A549 (cell line): ENCODE measurements around the gene ZNF280A. TPM values are rescaled to one million over a fixed set of nuclear protein-coding genes. Genes with fewer than 3 reads are reported as not detected.

Source experiments
- ATAC-seq, 2 experiments: fragments of 200-7000 bp in 1 of 2; fragments of >200 bp in 1 of 2; cut with Nextera tagmentation in 1 of 2; cut with Tn5 transposase in 1 of 2; 3 replicates each; pipeline versions ENCODE4 v1.8.0 to v1.9.1; 2018 to 2020; ENCODE audit warnings: mild to moderate bottlenecking in 1 of 2, moderate library complexity in 1 of 2
- CTCF ChIA-PET: fragments of 300-600 bp; sonication (Branson Sonifier 250); formaldehyde crosslinking; extraction: SDS; loops from one replicate; lab custom pipeline; 2021; ENCODE audit warnings: antibody characterized with exemption, inconsistent platforms; lab: Yijun Ruan, JAX
- POLR2A ChIA-PET: fragments of 350-600 bp; formaldehyde crosslinking; extraction: SDS; loops from one replicate; lab custom pipeline; 2021; ENCODE audit warnings: antibody characterized with exemption, inconsistent platforms; lab: Yijun Ruan, JAX
- DNase-seq, 2 experiments: peaks; one replicate each; pipeline versions ENCODE4 v3.0.0 to v3.0.0-alpha.2; 2011 to 2016; ENCODE audit warnings: low read depth in 1 of 2, low spot score in 1 of 2
- FAIRE-seq: peaks from 2 replicates; lab custom pipeline; 2011; peaks lifted over from hg19 to GRCh38; lab: Jason Lieb, UNC
- H3K27ac ChIP-seq, 2 experiments: fragments of >200 bp; sonication (Bioruptor Twin); formaldehyde crosslinking; 3 replicates each; pipeline ENCODE4 v1.5.1; 2016 to 2017
- H3K4me1 ChIP-seq: fragments of >200 bp; sonication (Bioruptor Twin); formaldehyde crosslinking; 3 replicates; pipeline ENCODE4 v1.6.1; 2016
- H3K4me2 ChIP-seq: fragments of >200 bp; sonication (Bioruptor Twin); formaldehyde crosslinking; 3 replicates; pipeline ENCODE4 v1.6.1; 2016
- H3K4me3 ChIP-seq: fragments of >200 bp; sonication (Bioruptor Twin); formaldehyde crosslinking; 3 replicates; pipeline ENCODE4 v1.5.1; 2016
- H3K9me3 ChIP-seq: fragments of >200 bp; sonication (Bioruptor Twin); formaldehyde crosslinking; 3 replicates; pipeline ENCODE4 v1.6.1; 2016
- BHLHE40 ChIP-seq: IDR thresholded peaks from 2 replicates; pipeline ENCODE4 v1.6.1; 2012; ENCODE audit warnings: low read depth, low read length, inconsistent platforms
- CBX8 ChIP-seq: fragments of 200-600 bp; sonication (generic); IDR thresholded peaks from 2 replicates; pipeline ENCODE4 v1.6.1; 2016
- ELK1 ChIP-seq: fragments of 150-350 bp; IDR thresholded peaks from 2 replicates; pipeline ENCODE4 v1.6.1; 2014; ENCODE audit warnings: low read depth, mild to moderate bottlenecking, low read length
- EP300 ChIP-seq, 2 experiments: fragments of >200 bp; sonication (Bioruptor Twin); formaldehyde crosslinking; IDR thresholded peaks; 2 replicates in 1 of 2; 3 replicates in 1 of 2; pipeline ENCODE4 v1.6.1; 2016 to 2017
- ESRRA ChIP-seq: fragments of 150-350 bp; IDR thresholded peaks from 2 replicates; pipeline ENCODE4 v1.6.1; 2014; ENCODE audit warnings: mild to moderate bottlenecking, low read length, borderline replicate concordance
- GATA3 ChIP-seq: IDR thresholded peaks from 2 replicates; pipeline ENCODE4 v1.6.1; 2012; ENCODE audit warnings: borderline replicate concordance
- HDAC2 ChIP-seq: fragments of 200-600 bp; sonication (generic); IDR thresholded peaks from 2 replicates; pipeline ENCODE4 v1.6.1; 2016
- HOXA7 ChIP-seq: fragments of 250-450 bp; sonication (Bioruptor Pico); IDR thresholded peaks from 2 replicates; pipeline ENCODE4 v1.5.0; 2020; ENCODE audit warnings: mild to moderate bottlenecking, moderate library complexity
- KDM5A ChIP-seq: fragments of 200-600 bp; sonication (generic); IDR thresholded peaks from 2 replicates; pipeline ENCODE4 v1.6.1; 2016; ENCODE audit warnings: antibody characterized with exemption, mild to moderate bottlenecking
- NFE2L2 ChIP-seq: fragments of 150-350 bp; conservative IDR thresholded peaks from 2 replicates; pipeline ENCODE4 v1.6.1; 2014; ENCODE audit warnings: low read length
- NR3C1 ChIP-seq: fragments of >200 bp; sonication (Bioruptor Twin); formaldehyde crosslinking; IDR thresholded peaks from 3 replicates; pipeline ENCODE4 v1.6.1; 2017
- PHF8 ChIP-seq: fragments of 200-600 bp; sonication (generic); IDR thresholded peaks from 2 replicates; pipeline ENCODE4 v1.6.1; 2016; ENCODE audit warnings: low read depth, mild to moderate bottlenecking, antibody characterized with exemption, moderate library complexity, borderline replicate concordance
- RARB ChIP-seq: fragments of 250-450 bp; sonication (Bioruptor Pico); IDR thresholded peaks from 2 replicates; pipeline ENCODE4 v1.8.0; 2021; ENCODE audit warnings: mild to moderate bottlenecking, moderate library complexity
- SREBF2 ChIP-seq: fragments of 450-650 bp; IDR thresholded peaks from 2 replicates; pipeline ENCODE4 v1.6.1; 2014; ENCODE audit warnings: mild to moderate bottlenecking, moderate library complexity
- WGBS: methylation state at CpG from one replicate; pipeline ENCODE4 v1.1.6; 2017; ENCODE audit errors: missing lambda C conversion rate; 5-methylcytosine and 5-hydroxymethylcytosine counted together
- polyA plus RNA-seq, 4 experiments: library from polyadenylated mRNA; depleted of rRNA in 3 of 4; stranded (reverse); fragments of >200 nt; fragmentation: RNase III in 1 of 4; extraction: RNeasy Plus Mini Kit Qiagen cat#74134 plus additional on column Dnase treatment in 1 of 4; gene quantifications; 2 replicates in 3 of 4; 3 replicates in 1 of 4; pipeline ENCODE4 v1.2.3, GENCODE V29; 2011 to 2017
- TF ChIP-seq, protein P1 (sequence below): fragments of 200-600 bp; sonication (generic); IDR thresholded peaks from 2 replicates; pipeline ENCODE4 v1.6.1; 2016; ENCODE audit warnings: antibody characterized with exemption, mild to moderate bottlenecking, moderate library complexity
- TF ChIP-seq, protein P2 (sequence below): fragments of 250-450 bp; sonication (Bioruptor Pico); IDR thresholded peaks from 2 replicates; pipeline ENCODE4 v1.5.0; 2021; ENCODE audit warnings: mild to moderate bottlenecking, moderate library complexity, borderline replicate concordance
- TF ChIP-seq, protein P3 (sequence below): fragments of >200 bp; sonication (Bioruptor Twin); formaldehyde crosslinking; IDR thresholded peaks from 2 replicates; pipeline ENCODE4 v1.6.1; 2016

ZNF280A gene
- polyA plus RNA-seq, 2 of the 4 experiments (the other 2 are of a cell fraction), result 2.0 to 3.0 TPM

DNA sequence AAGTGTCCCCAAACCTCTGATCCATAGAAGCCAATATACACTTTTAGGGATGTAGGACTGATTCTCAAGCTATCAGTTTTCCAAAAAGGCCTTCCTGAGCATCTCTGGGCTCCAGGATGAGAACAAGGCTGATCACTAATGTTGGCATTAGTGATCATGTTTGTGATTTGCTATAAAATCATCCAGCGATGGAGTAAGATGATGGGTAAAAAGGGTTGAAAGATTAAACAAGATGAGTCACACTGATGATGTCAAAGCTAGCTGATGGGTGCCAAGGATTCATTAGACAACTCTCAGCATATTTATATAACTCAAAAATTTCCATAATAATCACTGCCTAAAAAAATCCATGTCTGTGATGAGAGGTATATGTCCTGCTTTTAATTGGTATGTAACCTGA lies 54.3 kb downstream of the ZNF280A start (continued):
- TF ChIP-seq, protein P1, sequence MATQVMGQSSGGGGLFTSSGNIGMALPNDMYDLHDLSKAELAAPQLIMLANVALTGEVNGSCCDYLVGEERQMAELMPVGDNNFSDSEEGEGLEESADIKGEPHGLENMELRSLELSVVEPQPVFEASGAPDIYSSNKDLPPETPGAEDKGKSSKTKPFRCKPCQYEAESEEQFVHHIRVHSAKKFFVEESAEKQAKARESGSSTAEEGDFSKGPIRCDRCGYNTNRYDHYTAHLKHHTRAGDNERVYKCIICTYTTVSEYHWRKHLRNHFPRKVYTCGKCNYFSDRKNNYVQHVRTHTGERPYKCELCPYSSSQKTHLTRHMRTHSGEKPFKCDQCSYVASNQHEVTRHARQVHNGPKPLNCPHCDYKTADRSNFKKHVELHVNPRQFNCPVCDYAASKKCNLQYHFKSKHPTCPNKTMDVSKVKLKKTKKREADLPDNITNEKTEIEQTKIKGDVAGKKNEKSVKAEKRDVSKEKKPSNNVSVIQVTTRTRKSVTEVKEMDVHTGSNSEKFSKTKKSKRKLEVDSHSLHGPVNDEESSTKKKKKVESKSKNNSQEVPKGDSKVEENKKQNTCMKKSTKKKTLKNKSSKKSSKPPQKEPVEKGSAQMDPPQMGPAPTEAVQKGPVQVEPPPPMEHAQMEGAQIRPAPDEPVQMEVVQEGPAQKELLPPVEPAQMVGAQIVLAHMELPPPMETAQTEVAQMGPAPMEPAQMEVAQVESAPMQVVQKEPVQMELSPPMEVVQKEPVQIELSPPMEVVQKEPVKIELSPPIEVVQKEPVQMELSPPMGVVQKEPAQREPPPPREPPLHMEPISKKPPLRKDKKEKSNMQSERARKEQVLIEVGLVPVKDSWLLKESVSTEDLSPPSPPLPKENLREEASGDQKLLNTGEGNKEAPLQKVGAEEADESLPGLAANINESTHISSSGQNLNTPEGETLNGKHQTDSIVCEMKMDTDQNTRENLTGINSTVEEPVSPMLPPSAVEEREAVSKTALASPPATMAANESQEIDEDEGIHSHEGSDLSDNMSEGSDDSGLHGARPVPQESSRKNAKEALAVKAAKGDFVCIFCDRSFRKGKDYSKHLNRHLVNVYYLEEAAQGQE, result no peak

GRCh38 chr22:22465094-22465602 lies 54.9 kb downstream of the ZNF280A start:
- ATAC-seq (no peak), FAIRE-seq (no peak), DNase-seq (no peak)
- Histone ChIP-seq H3K4me1 (no peaks in the 10 kb centered on the region), H3K27ac (no peak overlapping the region), H3K4me3 (no peak overlapping the region), H3K4me2 (no peak overlapping the region), H3K9me3 (0 out of 3 replicates have a peak, but pooled peaks cover 2% of the 10 kb centered on the region)
- ChIA-PET POLR2A (interaction anchor here (1.1 kb wide), 1 partner anchor 419 kb away, joined by 3 read pairs; no protein-coding TSS in a partner anchor), CTCF (interaction anchor here (0.9 to 4.8 kb wide), 15 partner anchors 8 to 491 kb away, joined by 3 to 58 read pairs (median 6); no protein-coding TSS in a partner anchor)
- 58% methylated on average over 7 of the region's 7 CpGs for WGBS
- no peak for TF ChIP-seq HOXA7 (CRISPR knock-in tag)
- TF ChIP-seq, protein P1, result no peak
- TF ChIP-seq KDM5A, result no peak
- TF ChIP-seq, protein P2, sequence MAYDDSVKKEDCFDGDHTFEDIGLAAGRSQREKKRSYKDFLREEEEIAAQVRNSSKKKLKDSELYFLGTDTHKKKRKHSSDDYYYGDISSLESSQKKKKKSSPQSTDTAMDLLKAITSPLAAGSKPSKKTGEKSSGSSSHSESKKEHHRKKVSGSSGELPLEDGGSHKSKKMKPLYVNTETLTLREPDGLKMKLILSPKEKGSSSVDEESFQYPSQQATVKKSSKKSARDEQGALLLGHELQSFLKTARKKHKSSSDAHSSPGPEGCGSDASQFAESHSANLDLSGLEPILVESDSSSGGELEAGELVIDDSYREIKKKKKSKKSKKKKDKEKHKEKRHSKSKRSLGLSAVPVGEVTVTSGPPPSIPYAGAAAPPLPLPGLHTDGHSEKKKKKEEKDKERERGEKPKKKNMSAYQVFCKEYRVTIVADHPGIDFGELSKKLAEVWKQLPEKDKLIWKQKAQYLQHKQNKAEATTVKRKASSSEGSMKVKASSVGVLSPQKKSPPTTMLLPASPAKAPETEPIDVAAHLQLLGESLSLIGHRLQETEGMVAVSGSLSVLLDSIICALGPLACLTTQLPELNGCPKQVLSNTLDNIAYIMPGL (CRISPR knock-in tag), result no peak
- no peak for TF ChIP-seq NR3C1

- no peak for FAIRE-seq
- Histone ChIP-seq H3K4me3 (no peak overlapping the region), H3K4me2 (peak overlapping the region; percentile 73), H3K27ac (no peak overlapping the region), H3K9me3 (peaks cover 7% of the 10 kb centered on the region; the same call in 1 of the 3 replicates), H3K4me1 (no peaks in the 10 kb centered on the region)
- no peak for DNase-seq
- 46% methylated on average over 11 of the region's 11 CpGs for WGBS
- ChIA-PET POLR2A (no interaction called here), CTCF (interaction anchor here (0.6 to 4.8 kb wide), 47 partner anchors 9 to 492 kb away, joined by 3 to 58 read pairs (median 4); partner anchors contain the start of genes PRAME and ZNF280A)
- TF ChIP-seq ESRRA (no peak), NFE2L2 (no peak), SREBF2 (no peak), HOXA7 (CRISPR knock-in tag) (no peak), EP300 (IDR thresholded peaks at IDR 0.05) (no peak), ELK1 (no peak), HDAC2 (no peak), RARB (CRISPR knock-in tag) (no peak), BHLHE40 (no peak), GATA3 (no peak), CBX8 (no peak), PHF8 (no peak)
- TF ChIP-seq, protein P3, sequence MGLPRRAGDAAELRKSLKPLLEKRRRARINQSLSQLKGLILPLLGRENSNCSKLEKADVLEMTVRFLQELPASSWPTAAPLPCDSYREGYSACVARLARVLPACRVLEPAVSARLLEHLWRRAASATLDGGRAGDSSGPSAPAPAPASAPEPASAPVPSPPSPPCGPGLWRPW, result no peak
- TF ChIP-seq, protein P2 (CRISPR knock-in tag), result no peak
- no peak for ATAC-seq
Measured at GRCh38 chr22:22464541-22465054, 55.5 kb downstream of the ZNF280A start.
